Activated naive CD4-positive, alpha-beta T cell treated with anti-CD3 and anti-CD28 coated beads, Interleukin-2, amount 50 U/mL, for 16 hours (primary cell): ENCODE results near the gene CARD11.

Source experiments
- DNase-seq: peaks from one replicate; pipeline ENCODE4 v3.0.0-alpha.2; 2020

The CARD11 gene

GRCh38 chr7:2979951-2980350 is 63.7 kb downstream of the CARD11 start:
- no peak for DNase-seq

- DNase-seq = no peak
These were observed 64.5 kb downstream of the CARD11 start for GRCh38 chr7:2979201-2979631.

GRCh38 chr7:2978408-2978807 is 65.3 kb downstream of the CARD11 start:
- DNase-seq = peak; percentile 94

GRCh38 chr7:2975821-2976371 is 67.8 kb downstream of the CARD11 start:
- DNase-seq = no peak

- no peak for DNase-seq
These were observed 69.4 kb downstream of the CARD11 start for GRCh38 chr7:2974093-2974819.

GRCh38 chr7:2972835-2973161 is 70.9 kb downstream of the CARD11 start:
- DNase-seq = no peak

- no peak for DNase-seq
These were observed 71.5 kb downstream of the CARD11 start for GRCh38 chr7:2971914-2972834.

- DNase-seq = no peak
These were observed 72.8 kb downstream of the CARD11 start for GRCh38 chr7:2970861-2971260.

GRCh38 chr7:2970307-2970664 is 73.4 kb downstream of the CARD11 start:
- no peak for DNase-seq

- no peak for DNase-seq
These were observed 74.0 kb downstream of the CARD11 start for GRCh38 chr7:2969398-2970306.

GRCh38 chr7:2968616-2969397 is 74.9 kb downstream of the CARD11 start:
- DNase-seq = no peak

GRCh38 chr7:2968176-2968575 is 75.5 kb downstream of the CARD11 start:
- DNase-seq = no peak

- DNase-seq = no peak
These were observed 76.0 kb downstream of the CARD11 start for GRCh38 chr7:2967705-2968104.

- no peak for DNase-seq
These were observed 76.4 kb downstream of the CARD11 start for GRCh38 chr7:2967253-2967652.

GRCh38 chr7:2966466-2967078 is 77.1 kb downstream of the CARD11 start:
- DNase-seq = no peak

- DNase-seq = no peak
These were observed 77.9 kb downstream of the CARD11 start for GRCh38 chr7:2965745-2966270.

- DNase-seq = no peak
These were observed 78.4 kb downstream of the CARD11 start for GRCh38 chr7:2965301-2965700.

- no peak for DNase-seq
These were observed 79.5 kb downstream of the CARD11 start for GRCh38 chr7:2964208-2964607.

GRCh38 chr7:2962865-2963264 is 80.8 kb downstream of the CARD11 start:
- DNase-seq = no peak

GRCh38 chr7:2959828-2960599 is 83.7 kb downstream of the CARD11 start:
- DNase-seq = no peak
